Measurements from ENCODE around the gene P3H3.
A peak's percentile ranks its signal among the peaks of the same experiment; 100 is the strongest.

The P3H3 gene

DNA sequence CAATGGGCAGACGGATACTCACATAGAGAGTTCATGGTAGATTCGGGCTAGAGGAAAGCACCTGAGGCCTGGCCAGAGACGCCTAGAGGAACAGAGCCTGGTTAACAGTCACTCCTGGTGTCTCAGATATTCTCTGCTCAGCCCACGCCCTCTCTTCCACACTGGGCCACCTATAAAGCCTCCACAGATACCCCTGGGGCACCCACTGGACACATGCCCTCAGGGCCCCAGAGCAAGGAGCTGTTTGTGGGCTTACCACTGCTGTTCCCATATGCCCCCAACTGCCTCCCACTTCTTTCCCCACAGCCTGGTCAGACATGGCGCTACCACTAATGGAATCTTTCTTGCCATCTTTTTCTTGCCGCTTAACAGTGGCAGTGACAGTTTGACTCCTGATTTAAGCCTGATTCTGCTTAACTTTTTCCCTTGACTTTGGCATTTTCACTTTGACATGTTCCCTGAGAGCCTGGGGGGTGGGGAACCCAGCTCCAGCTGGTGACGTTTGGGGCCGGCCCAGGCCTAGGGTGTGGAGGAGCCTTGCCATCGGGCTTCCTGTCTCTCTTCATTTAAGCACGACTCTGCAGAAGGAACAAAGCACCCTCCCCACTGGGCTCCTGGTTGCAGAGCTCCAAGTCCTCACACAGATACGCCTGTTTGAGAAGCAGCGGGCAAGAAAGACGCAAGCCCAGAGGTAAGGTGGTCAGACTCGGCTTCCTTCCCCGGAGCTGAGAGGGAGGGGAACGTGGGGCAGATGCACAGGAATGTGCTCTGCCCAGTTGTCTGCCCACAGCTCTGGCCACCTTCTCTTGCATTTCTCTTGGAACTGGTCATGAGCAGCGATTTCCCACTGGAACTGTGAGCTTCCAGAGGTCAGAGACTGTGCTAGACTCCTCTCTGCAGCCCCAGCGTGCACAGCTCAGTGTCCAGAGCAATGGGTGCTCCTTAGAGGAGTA lies 39.0 kb upstream of the P3H3 start, which contains the start of gene CD4:
CD4 (plus strand) TSS at position 557 of the 953 bp plus-strand sequence. CDS start 10,611 bp downstream, outside the sequence.
- H3K4me1 Mint-ChIP-seq (ENCODE audit: low read depth) = peaks cover 52% of the 10 kb centered on the region
- H3K27ac Mint-ChIP-seq = peak within 1 kb of the TSS; percentile 95

GRCh38 chr12:6790496-6791150 lies 37.6 kb upstream of the P3H3 start:
- peak overlapping the region; percentile 100 for H3K4me3 Mint-ChIP-seq
- peaks cover 53% of the 10 kb centered on the region for H3K4me1 Mint-ChIP-seq (ENCODE audit: low read depth)
- H3K27ac Mint-ChIP-seq = peak overlapping the region; percentile 94
- no peaks in the 10 kb centered on the region for H3K27me3 Mint-ChIP-seq (ENCODE audit: low read depth)
- H3K36me3 Mint-ChIP-seq (ENCODE audit: low read depth) = peaks cover 22% of the 10 kb centered on the region
- no peaks in the 10 kb centered on the region for H3K9me3 Mint-ChIP-seq

More for the DNA sequence above, 39.0 kb upstream of the P3H3 start, which contains the start of gene CD4:
- Mint-ChIP-seq H3K27me3 (ENCODE audit: low read depth) (no peaks in the 10 kb centered on the region), H3K4me3 (peak within 1 kb of the TSS; percentile 100), H3K9me3 (no peaks in the 10 kb centered on the region), H3K36me3 (ENCODE audit: low read depth) (peaks cover 15% of the 10 kb centered on the region)

DNA sequence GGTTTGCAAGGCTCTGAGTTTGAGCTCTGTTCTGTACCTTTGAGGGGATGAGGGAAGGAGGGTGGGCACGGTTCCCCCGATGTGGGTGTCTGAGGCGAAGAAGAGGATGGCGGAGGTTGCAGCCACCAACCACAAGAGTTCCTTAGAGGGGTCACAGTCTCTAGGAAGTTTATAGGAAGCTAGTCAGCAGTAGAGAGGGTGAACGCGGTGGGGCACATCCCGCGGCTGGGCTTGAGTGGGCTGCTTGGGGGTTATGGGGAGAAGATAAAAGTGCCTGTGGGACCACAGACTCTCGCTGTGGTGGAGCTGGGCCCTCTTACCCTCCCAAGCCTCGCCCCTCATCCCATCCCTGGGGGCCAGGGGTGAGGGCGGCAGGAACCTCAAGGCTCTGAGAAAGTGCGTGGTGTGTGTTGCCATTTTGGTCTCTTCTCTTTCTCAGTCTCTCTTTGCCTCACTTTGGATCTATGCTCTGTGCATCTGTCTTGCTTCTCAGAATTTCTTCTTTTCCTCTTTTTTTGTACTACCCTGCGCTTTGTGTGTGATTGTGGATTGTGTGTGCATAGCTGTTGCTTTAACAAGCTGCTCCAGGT lies 36.2 kb upstream of the P3H3 start:
- peak overlapping the region; percentile 92 for H3K27ac Mint-ChIP-seq
- peak overlapping the region; percentile 100 for H3K4me3 Mint-ChIP-seq
- peaks cover 51% of the 10 kb centered on the region for H3K4me1 Mint-ChIP-seq (ENCODE audit: low read depth)
- no peaks in the 10 kb centered on the region for H3K27me3 Mint-ChIP-seq (ENCODE audit: low read depth)
- H3K9me3 Mint-ChIP-seq = no peaks in the 10 kb centered on the region
- peaks cover 32% of the 10 kb centered on the region for H3K36me3 Mint-ChIP-seq (ENCODE audit: low read depth)

DNA sequence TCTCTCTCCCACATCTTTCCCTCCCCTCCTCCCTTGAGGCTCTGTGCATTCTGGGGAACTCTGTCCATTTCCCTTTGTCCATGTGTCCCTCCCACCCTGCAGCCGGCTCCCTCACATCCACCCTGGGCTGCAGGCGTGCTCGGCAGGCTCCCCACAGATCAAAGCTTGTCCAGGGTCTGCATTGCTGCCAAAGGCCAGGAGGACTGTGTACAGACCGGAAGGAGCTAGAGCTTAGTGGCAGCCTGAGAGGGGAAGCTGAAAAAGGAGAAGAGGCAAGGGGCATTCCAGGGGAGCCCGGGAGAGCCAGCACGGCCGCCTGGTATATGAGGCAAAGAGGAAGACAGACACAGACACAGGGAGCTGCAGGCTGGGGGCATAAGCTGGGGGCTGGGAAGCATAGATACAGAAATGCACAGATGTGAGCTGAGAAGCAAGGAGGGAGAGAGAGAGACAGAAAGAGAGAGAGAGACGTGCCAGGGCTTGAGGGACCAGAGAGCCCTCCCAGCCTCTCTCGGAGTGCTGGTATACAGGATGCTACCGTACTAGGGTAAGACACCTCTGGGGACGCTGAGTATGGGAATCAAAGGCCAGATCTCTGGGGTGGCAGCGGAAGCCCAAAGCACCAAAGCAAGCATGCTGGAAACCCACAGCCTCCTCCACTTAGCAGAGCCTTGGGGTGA lies 35.5 kb upstream of the P3H3 start:
- Mint-ChIP-seq H3K4me1 (ENCODE audit: low read depth) (peaks cover 55% of the 10 kb centered on the region), H3K9me3 (no peaks in the 10 kb centered on the region), H3K4me3 (peak overlapping the region; percentile 100), H3K36me3 (ENCODE audit: low read depth) (peaks cover 38% of the 10 kb centered on the region), H3K27ac (peak overlapping the region; percentile 92), H3K27me3 (ENCODE audit: low read depth) (no peaks in the 10 kb centered on the region)

DNA sequence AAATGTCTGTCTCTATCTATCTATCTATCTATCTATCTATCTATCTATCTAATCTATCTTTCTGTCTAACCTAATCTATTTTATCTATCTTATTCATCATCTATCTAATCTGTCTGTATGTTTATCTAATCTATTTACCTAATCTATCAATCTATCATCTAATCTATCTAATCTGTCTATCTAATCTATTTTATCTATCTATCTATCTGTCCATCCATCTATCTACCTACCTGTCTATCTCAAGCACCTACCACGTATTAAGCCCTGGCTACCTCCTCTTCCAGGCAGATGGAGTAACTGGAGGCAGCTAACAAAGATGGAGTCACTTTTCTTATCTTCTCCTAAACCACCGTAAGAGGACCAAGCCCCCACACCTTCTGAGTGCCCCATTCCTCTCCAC lies 33.1 kb upstream of the P3H3 start:
- peak overlapping the region; percentile 29 for H3K27ac Mint-ChIP-seq
- H3K27me3 Mint-ChIP-seq (ENCODE audit: low read depth) = no peaks in the 10 kb centered on the region
- no peak overlapping the region for H3K4me3 Mint-ChIP-seq
- no peaks in the 10 kb centered on the region for H3K9me3 Mint-ChIP-seq
- peaks cover 53% of the 10 kb centered on the region for H3K4me1 Mint-ChIP-seq (ENCODE audit: low read depth)
- H3K36me3 Mint-ChIP-seq (ENCODE audit: low read depth) = peaks cover 54% of the 10 kb centered on the region

DNA sequence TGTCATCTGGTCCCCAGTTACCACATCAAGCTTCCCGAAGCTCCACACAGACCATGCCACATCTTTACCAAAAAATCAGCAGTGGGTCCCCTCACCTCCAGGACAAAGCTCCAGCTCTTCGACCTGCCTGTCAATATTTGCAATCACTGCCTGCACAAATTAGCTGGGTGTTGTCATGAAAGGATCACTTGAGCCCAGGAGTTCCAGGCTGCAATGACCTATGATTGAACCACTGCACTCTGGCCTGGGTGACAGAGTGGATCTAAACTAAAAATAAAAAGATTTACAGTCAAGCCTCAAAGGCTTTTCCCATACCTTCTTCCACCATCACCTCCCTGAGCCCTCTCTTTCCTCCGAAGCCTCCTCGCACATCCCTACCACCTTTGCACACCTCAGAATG lies 31.6 kb upstream of the P3H3 start:
- Mint-ChIP-seq H3K36me3 (ENCODE audit: low read depth) (peaks cover 52% of the 10 kb centered on the region), H3K27me3 (ENCODE audit: low read depth) (no peaks in the 10 kb centered on the region), H3K27ac (peak overlapping the region; percentile 21), H3K4me3 (no peak overlapping the region), H3K9me3 (no peaks in the 10 kb centered on the region), H3K4me1 (ENCODE audit: low read depth) (peaks cover 50% of the 10 kb centered on the region)

- no peaks in the 10 kb centered on the region for H3K27me3 Mint-ChIP-seq (ENCODE audit: low read depth)
- H3K4me3 Mint-ChIP-seq = no peak overlapping the region
- peaks cover 33% of the 10 kb centered on the region for H3K4me1 Mint-ChIP-seq (ENCODE audit: low read depth)
- peaks cover 57% of the 10 kb centered on the region for H3K36me3 Mint-ChIP-seq (ENCODE audit: low read depth)
- H3K9me3 Mint-ChIP-seq = no peaks in the 10 kb centered on the region
- H3K27ac Mint-ChIP-seq = no peak overlapping the region
Observed at GRCh38 chr12:6799147-6799546, 29.1 kb upstream of the P3H3 start.

- Mint-ChIP-seq H3K4me1 (ENCODE audit: low read depth) (peaks cover 14% of the 10 kb centered on the region), H3K9me3 (no peaks in the 10 kb centered on the region), H3K4me3 (no peak overlapping the region), H3K27me3 (ENCODE audit: low read depth) (no peaks in the 10 kb centered on the region), H3K27ac (no peak overlapping the region), H3K36me3 (ENCODE audit: low read depth) (peaks cover 38% of the 10 kb centered on the region)
Observed at GRCh38 chr12:6807170-6807569, 21.0 kb upstream of the P3H3 start.

GRCh38 chr12:6809056-6809455 lies 19.2 kb upstream of the P3H3 start:
- no peak overlapping the region for H3K4me3 Mint-ChIP-seq
- no peaks in the 10 kb centered on the region for H3K27me3 Mint-ChIP-seq (ENCODE audit: low read depth)
- no peak overlapping the region for H3K27ac Mint-ChIP-seq
- H3K36me3 Mint-ChIP-seq (ENCODE audit: low read depth) = peaks cover 37% of the 10 kb centered on the region
- no peaks in the 10 kb centered on the region for H3K9me3 Mint-ChIP-seq
- H3K4me1 Mint-ChIP-seq (ENCODE audit: low read depth) = peaks cover 15% of the 10 kb centered on the region

DNA sequence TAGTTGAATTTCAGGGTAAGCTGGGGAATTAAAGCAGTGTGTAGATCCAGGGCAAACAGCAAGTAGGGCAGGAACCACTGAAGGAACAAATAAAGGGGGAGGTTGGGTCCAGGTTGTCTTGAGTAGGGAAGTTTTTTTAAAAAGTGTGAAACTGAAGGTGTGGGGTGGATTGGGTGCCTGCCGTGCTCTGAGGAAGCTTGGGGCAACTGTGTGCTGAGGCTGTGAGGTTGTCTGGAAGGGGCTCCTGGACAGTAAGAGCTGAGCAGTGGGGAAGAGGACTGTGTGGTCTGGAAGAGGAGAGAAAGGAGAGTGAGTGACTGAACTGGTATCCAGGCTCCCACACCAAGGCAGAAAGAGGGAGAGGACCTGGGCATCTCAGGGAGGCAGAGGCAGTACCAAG lies 17.4 kb upstream of the P3H3 start:
- H3K27ac Mint-ChIP-seq = peak overlapping the region; percentile 8
- no peaks in the 10 kb centered on the region for H3K27me3 Mint-ChIP-seq (ENCODE audit: low read depth)
- H3K36me3 Mint-ChIP-seq (ENCODE audit: low read depth) = peaks cover 42% of the 10 kb centered on the region
- no peaks in the 10 kb centered on the region for H3K9me3 Mint-ChIP-seq
- no peak overlapping the region for H3K4me3 Mint-ChIP-seq
- H3K4me1 Mint-ChIP-seq (ENCODE audit: low read depth) = peaks cover 14% of the 10 kb centered on the region

GRCh38 chr12:6813363-6813762 lies 14.8 kb upstream of the P3H3 start:
- Mint-ChIP-seq H3K9me3 (no peaks in the 10 kb centered on the region), H3K36me3 (ENCODE audit: low read depth) (peaks cover 57% of the 10 kb centered on the region), H3K27me3 (ENCODE audit: low read depth) (no peaks in the 10 kb centered on the region), H3K27ac (no peak overlapping the region), H3K4me1 (ENCODE audit: low read depth) (peaks cover 14% of the 10 kb centered on the region), H3K4me3 (no peak overlapping the region)

- peak overlapping the region; percentile 45 for H3K27ac Mint-ChIP-seq
- H3K9me3 Mint-ChIP-seq = no peaks in the 10 kb centered on the region
- no peaks in the 10 kb centered on the region for H3K27me3 Mint-ChIP-seq (ENCODE audit: low read depth)
- H3K4me3 Mint-ChIP-seq = no peak overlapping the region
- H3K36me3 Mint-ChIP-seq (ENCODE audit: low read depth) = peaks cover 54% of the 10 kb centered on the region
- peaks cover 15% of the 10 kb centered on the region for H3K4me1 Mint-ChIP-seq (ENCODE audit: low read depth)
Observed at GRCh38 chr12:6816598-6816997, 11.6 kb upstream of the P3H3 start.

DNA sequence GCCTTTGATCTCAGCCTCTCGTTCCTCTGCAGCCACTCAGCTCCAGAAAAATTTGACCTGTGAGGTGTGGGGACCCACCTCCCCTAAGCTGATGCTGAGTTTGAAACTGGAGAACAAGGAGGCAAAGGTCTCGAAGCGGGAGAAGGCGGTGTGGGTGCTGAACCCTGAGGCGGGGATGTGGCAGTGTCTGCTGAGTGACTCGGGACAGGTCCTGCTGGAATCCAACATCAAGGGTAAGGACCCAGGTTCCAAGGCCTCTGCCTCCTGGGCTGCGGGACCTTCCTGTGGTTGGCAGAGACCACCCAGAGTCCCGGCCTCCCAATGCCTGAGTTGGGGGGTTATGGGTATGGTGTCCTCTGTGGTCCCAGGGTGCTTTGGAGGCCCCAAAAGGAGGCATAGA lies 11.1 kb upstream of the P3H3 start:
- peaks cover 15% of the 10 kb centered on the region for H3K4me1 Mint-ChIP-seq (ENCODE audit: low read depth)
- H3K9me3 Mint-ChIP-seq = no peaks in the 10 kb centered on the region
- H3K27ac Mint-ChIP-seq = no peak overlapping the region
- no peak overlapping the region for H3K4me3 Mint-ChIP-seq
- peaks cover 3% of the 10 kb centered on the region for H3K27me3 Mint-ChIP-seq (ENCODE audit: low read depth)
- H3K36me3 Mint-ChIP-seq (ENCODE audit: low read depth) = peaks cover 54% of the 10 kb centered on the region

- Mint-ChIP-seq H3K27me3 (ENCODE audit: low read depth) (peaks cover 10% of the 10 kb centered on the region), H3K9me3 (no peaks in the 10 kb centered on the region), H3K4me3 (no peak overlapping the region), H3K36me3 (ENCODE audit: low read depth) (peaks cover 54% of the 10 kb centered on the region), H3K27ac (no peak overlapping the region), H3K4me1 (ENCODE audit: low read depth) (peaks cover 15% of the 10 kb centered on the region)
Observed at GRCh38 chr12:6817662-6818157, 10.5 kb upstream of the P3H3 start.
